Loucy (cell line): ENCODE data around the gene CELF2.

ENCODE experiments used
- H2AFZ ChIP-seq: fragments of 200-600 bp; sonication (generic); 2 replicates; pipeline ENCODE4 v1.6.0; 2016; ENCODE audit warnings: antibody characterized with exemption, mild to moderate bottlenecking, low read length, moderate library complexity
- H3F3A ChIP-seq: fragments of 200-600 bp; 2 replicates; pipeline ENCODE4 v1.6.0; 2016; ENCODE audit warnings: antibody characterized with exemption, low read depth, mild to moderate bottlenecking
- H3K27me3 ChIP-seq: fragments of 200-600 bp; sonication (generic); 2 replicates; pipeline ENCODE4 v1.6.1; 2014; ENCODE audit warnings: low read length, mild to moderate bottlenecking; ENCODE audit not compliant: insufficient read depth, poor library complexity, severe bottlenecking
- H3K36me3 ChIP-seq: fragments of 200-600 bp; sonication (generic); 2 replicates; pipeline ENCODE4 v1.6.1; 2016; ENCODE audit warnings: low read length; ENCODE audit not compliant: insufficient read depth
- H3K4me1 ChIP-seq: fragments of 200-600 bp; sonication (generic); 2 replicates; pipeline ENCODE4 v1.5.1; 2014; ENCODE audit warnings: low read length, mild to moderate bottlenecking; ENCODE audit not compliant: insufficient read depth, poor library complexity, severe bottlenecking
- H3K4me2 ChIP-seq: fragments of 200-600 bp; sonication (generic); 2 replicates; pipeline ENCODE4 v1.6.0; 2014; ENCODE audit warnings: antibody characterized with exemption, low read length, low read depth, mild to moderate bottlenecking; ENCODE audit not compliant: poor library complexity, severe bottlenecking
- H3K4me3 ChIP-seq: fragments of 200-600 bp; sonication (generic); 2 replicates; pipeline ENCODE4 v1.5.1; 2014; ENCODE audit warnings: low read length, mild to moderate bottlenecking, mixed read lengths; ENCODE audit not compliant: poor library complexity, severe bottlenecking
- H3K79me2 ChIP-seq: fragments of 200-600 bp; sonication (generic); 2 replicates; pipeline ENCODE4 v1.6.1; 2014; ENCODE audit warnings: low read length; ENCODE audit not compliant: insufficient read depth
- H3K9ac ChIP-seq: fragments of 200-600 bp; sonication (generic); 2 replicates; pipeline ENCODE4 v1.6.0; 2014; ENCODE audit warnings: mild to moderate bottlenecking, low read depth, low read length, moderate library complexity; ENCODE audit not compliant: poor library complexity, severe bottlenecking
- H3K9me2 ChIP-seq: fragments of 200-600 bp; sonication (generic); replicated peaks from 2 replicates; pipeline ENCODE4 v1.6.1; 2016; ENCODE audit warnings: low read depth, low read length, mixed read lengths
- H3K9me3 ChIP-seq: fragments of 200-600 bp; sonication (generic); 2 replicates; pipeline ENCODE4 v1.6.1; 2014; ENCODE audit warnings: mild to moderate bottlenecking, antibody characterized with exemption, low read length, low read depth; ENCODE audit not compliant: insufficient read depth
- H4K20me1 ChIP-seq: fragments of 200-600 bp; sonication (generic); 2 replicates; pipeline ENCODE4 v1.6.0; 2014; ENCODE audit warnings: antibody characterized with exemption, low read length, mild to moderate bottlenecking; ENCODE audit not compliant: insufficient read depth, poor library complexity, severe bottlenecking
- EZH2phosphoT487 ChIP-seq: fragments of 200-600 bp; IDR thresholded peaks from 2 replicates; pipeline ENCODE4 v1.6.1; 2018; ENCODE audit warnings: antibody characterized with exemption, mild to moderate bottlenecking, moderate library complexity, borderline replicate concordance
- TF ChIP-seq, protein P1 (sequence below): fragments of 200-600 bp; sonication (generic); conservative IDR thresholded peaks from 2 replicates; pipeline ENCODE4 v1.5.1; 2014; ENCODE audit warnings: mild to moderate bottlenecking, antibody characterized with exemption, low read length

The CELF2 gene

GRCh38 chr10:11317936-11318670 is 300.4 kb downstream of the CELF2 start:
- no peak overlapping the region for H3K4me3 ChIP-seq
- H3K36me3 ChIP-seq = peaks cover 100% of the 10 kb centered on the region
- H3K9me2 ChIP-seq = no peaks in the 10 kb centered on the region
- no peak overlapping the region for H3K9ac ChIP-seq
- no peaks in the 10 kb centered on the region for H3F3A ChIP-seq
- TF ChIP-seq, protein P1, sequence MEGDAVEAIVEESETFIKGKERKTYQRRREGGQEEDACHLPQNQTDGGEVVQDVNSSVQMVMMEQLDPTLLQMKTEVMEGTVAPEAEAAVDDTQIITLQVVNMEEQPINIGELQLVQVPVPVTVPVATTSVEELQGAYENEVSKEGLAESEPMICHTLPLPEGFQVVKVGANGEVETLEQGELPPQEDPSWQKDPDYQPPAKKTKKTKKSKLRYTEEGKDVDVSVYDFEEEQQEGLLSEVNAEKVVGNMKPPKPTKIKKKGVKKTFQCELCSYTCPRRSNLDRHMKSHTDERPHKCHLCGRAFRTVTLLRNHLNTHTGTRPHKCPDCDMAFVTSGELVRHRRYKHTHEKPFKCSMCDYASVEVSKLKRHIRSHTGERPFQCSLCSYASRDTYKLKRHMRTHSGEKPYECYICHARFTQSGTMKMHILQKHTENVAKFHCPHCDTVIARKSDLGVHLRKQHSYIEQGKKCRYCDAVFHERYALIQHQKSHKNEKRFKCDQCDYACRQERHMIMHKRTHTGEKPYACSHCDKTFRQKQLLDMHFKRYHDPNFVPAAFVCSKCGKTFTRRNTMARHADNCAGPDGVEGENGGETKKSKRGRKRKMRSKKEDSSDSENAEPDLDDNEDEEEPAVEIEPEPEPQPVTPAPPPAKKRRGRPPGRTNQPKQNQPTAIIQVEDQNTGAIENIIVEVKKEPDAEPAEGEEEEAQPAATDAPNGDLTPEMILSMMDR = no peak
- no peak for TF ChIP-seq EZH2phosphoT487
- H3K79me2 ChIP-seq = no peaks in the 10 kb centered on the region
- H2AFZ ChIP-seq = no peak overlapping the region
- no peaks in the 10 kb centered on the region for H3K9me3 ChIP-seq
- H3K4me2 ChIP-seq = no peak overlapping the region
- no peaks in the 10 kb centered on the region for H3K4me1 ChIP-seq
- H4K20me1 ChIP-seq = no peaks in the 10 kb centered on the region
- no peaks in the 10 kb centered on the region for H3K27me3 ChIP-seq

GRCh38 chr10:11318826-11319598 is 301.3 kb downstream of the CELF2 start:
- Histone ChIP-seq H3K9ac (no peak overlapping the region), H3K79me2 (no peaks in the 10 kb centered on the region), H4K20me1 (no peaks in the 10 kb centered on the region), H2AFZ (no peak overlapping the region), H3K4me2 (no peak overlapping the region), H3K9me3 (no peaks in the 10 kb centered on the region), H3K4me1 (no peaks in the 10 kb centered on the region), H3K27me3 (no peaks in the 10 kb centered on the region), H3K36me3 (peaks cover 99% of the 10 kb centered on the region), H3K4me3 (no peak overlapping the region), H3K9me2 (no peaks in the 10 kb centered on the region), H3F3A (no peaks in the 10 kb centered on the region)
- no peak for TF ChIP-seq EZH2phosphoT487
- TF ChIP-seq, protein P1 = no peak

DNA sequence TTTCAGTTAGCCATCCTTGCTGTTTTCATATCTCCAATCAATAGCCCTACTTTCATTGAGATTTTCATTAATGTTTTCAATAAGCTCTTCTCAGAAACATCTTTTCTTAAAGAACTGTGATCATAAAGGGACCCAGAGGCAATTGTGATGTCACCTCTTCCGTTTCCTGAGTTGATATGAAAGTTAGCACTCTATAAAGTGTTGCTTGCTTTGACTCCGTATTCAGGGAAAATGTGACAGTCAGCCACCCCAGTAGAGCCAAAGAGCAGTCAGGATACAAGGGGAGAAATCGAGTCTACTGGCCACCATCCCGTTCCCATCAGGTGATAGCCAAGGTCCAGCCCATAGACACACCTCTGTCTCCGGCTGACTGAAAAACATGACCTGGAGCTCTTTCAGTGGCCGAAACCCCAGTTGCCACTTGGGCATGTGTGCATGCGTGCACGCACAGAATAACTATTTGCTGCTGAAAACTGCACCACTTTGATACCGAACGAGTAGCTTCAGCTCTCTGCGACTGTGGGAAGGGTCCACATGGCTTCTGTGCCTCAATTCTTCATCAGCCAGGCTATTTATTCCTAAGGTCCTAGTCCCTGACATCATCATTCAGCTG is 302.4 kb downstream of the CELF2 start:
- Histone ChIP-seq H3K27me3 (no peaks in the 10 kb centered on the region), H3K4me2 (no peak overlapping the region), H3F3A (no peaks in the 10 kb centered on the region), H3K79me2 (no peaks in the 10 kb centered on the region), H2AFZ (no peak overlapping the region), H3K4me3 (no peak overlapping the region), H3K36me3 (peaks cover 99% of the 10 kb centered on the region), H3K9me3 (no peaks in the 10 kb centered on the region), H3K9me2 (no peaks in the 10 kb centered on the region), H3K9ac (no peak overlapping the region), H4K20me1 (no peaks in the 10 kb centered on the region), H3K4me1 (no peaks in the 10 kb centered on the region)
- TF ChIP-seq, protein P1 = no peak
- no peak for TF ChIP-seq EZH2phosphoT487
